ENCODE data around the gene ANKMY1.

ANKMY1 gene

GRCh38 chr2:240446664-240447175, 111.1 kb downstream of the ANKMY1 start:
- no peaks in the 10 kb centered on the region for H3F3A ChIP-seq (ENCODE audit: low read depth)
- no peak overlapping the region for H2AFZ ChIP-seq (ENCODE audit: low read length)
- H3K4me3 ChIP-seq (ENCODE audit: low read length, poor library complexity, severe bottlenecking), result no peak overlapping the region
- H3K9me2 ChIP-seq (replicated peaks; ENCODE audit: low read depth, low read length), result no peaks in the 10 kb centered on the region
- no peaks in the 10 kb centered on the region for H3K27me3 ChIP-seq (ENCODE audit: insufficient read depth, low read length, poor library complexity, severe bottlenecking)
- no peaks in the 10 kb centered on the region for H3K79me2 ChIP-seq (ENCODE audit: insufficient read depth, low read length)
- no peaks in the 10 kb centered on the region for H3K9me3 ChIP-seq (ENCODE audit: insufficient read depth, low read depth, low read length)
- TF ChIP-seq CTCF (conservative IDR thresholded peaks at IDR 0.05; ENCODE audit: low read length), result no peak
- no peak for TF ChIP-seq EZH2phosphoT487 (IDR thresholded peaks at IDR 0.05; ENCODE audit: borderline replicate concordance)
- H3K4me2 ChIP-seq (ENCODE audit: low read depth, low read length, poor library complexity, severe bottlenecking), result no peak overlapping the region
- H3K4me1 ChIP-seq (ENCODE audit: insufficient read depth, low read length, poor library complexity, severe bottlenecking), result no peaks in the 10 kb centered on the region
- no peak overlapping the region for H3K9ac ChIP-seq (ENCODE audit: low read depth, low read length, poor library complexity, severe bottlenecking)
- no peaks in the 10 kb centered on the region for H3K36me3 ChIP-seq (ENCODE audit: insufficient read depth, low read length)
- H4K20me1 ChIP-seq (ENCODE audit: insufficient read depth, low read length, poor library complexity, severe bottlenecking), result no peaks in the 10 kb centered on the region

GRCh38 chr2:240445961-240446663, 111.7 kb downstream of the ANKMY1 start:
- H2AFZ ChIP-seq (ENCODE audit: low read length), result no peak overlapping the region
- H3F3A ChIP-seq (ENCODE audit: low read depth), result no peaks in the 10 kb centered on the region
- no peaks in the 10 kb centered on the region for H3K79me2 ChIP-seq (ENCODE audit: insufficient read depth, low read length)
- no peaks in the 10 kb centered on the region for H3K27me3 ChIP-seq (ENCODE audit: insufficient read depth, low read length, poor library complexity, severe bottlenecking)
- no peak overlapping the region for H3K4me3 ChIP-seq (ENCODE audit: low read length, poor library complexity, severe bottlenecking)
- no peaks in the 10 kb centered on the region for H3K9me2 ChIP-seq (replicated peaks; ENCODE audit: low read depth, low read length)
- no peaks in the 10 kb centered on the region for H3K36me3 ChIP-seq (ENCODE audit: insufficient read depth, low read length)
- no peak overlapping the region for H3K4me2 ChIP-seq (ENCODE audit: low read depth, low read length, poor library complexity, severe bottlenecking)
- no peaks in the 10 kb centered on the region for H3K4me1 ChIP-seq (ENCODE audit: insufficient read depth, low read length, poor library complexity, severe bottlenecking)
- H3K9ac ChIP-seq (ENCODE audit: low read depth, low read length, poor library complexity, severe bottlenecking), result no peak overlapping the region
- no peaks in the 10 kb centered on the region for H3K9me3 ChIP-seq (ENCODE audit: insufficient read depth, low read depth, low read length)
- H4K20me1 ChIP-seq (ENCODE audit: insufficient read depth, low read length, poor library complexity, severe bottlenecking), result no peaks in the 10 kb centered on the region
- no peak for TF ChIP-seq EZH2phosphoT487 (IDR thresholded peaks at IDR 0.05; ENCODE audit: borderline replicate concordance)
- no peak for TF ChIP-seq CTCF (conservative IDR thresholded peaks at IDR 0.05; ENCODE audit: low read length)

- H3K36me3 ChIP-seq (ENCODE audit: insufficient read depth, low read length), result no peaks in the 10 kb centered on the region
- no peaks in the 10 kb centered on the region for H3K27me3 ChIP-seq (ENCODE audit: insufficient read depth, low read length, poor library complexity, severe bottlenecking)
- no peaks in the 10 kb centered on the region for H3K4me1 ChIP-seq (ENCODE audit: insufficient read depth, low read length, poor library complexity, severe bottlenecking)
- no peaks in the 10 kb centered on the region for H3K79me2 ChIP-seq (ENCODE audit: insufficient read depth, low read length)
- no peaks in the 10 kb centered on the region for H4K20me1 ChIP-seq (ENCODE audit: insufficient read depth, low read length, poor library complexity, severe bottlenecking)
- H2AFZ ChIP-seq (ENCODE audit: low read length), result no peak overlapping the region
- H3K9ac ChIP-seq (ENCODE audit: low read depth, low read length, poor library complexity, severe bottlenecking), result no peak overlapping the region
- no peaks in the 10 kb centered on the region for H3K9me3 ChIP-seq (ENCODE audit: insufficient read depth, low read depth, low read length)
- TF ChIP-seq CTCF (conservative IDR thresholded peaks at IDR 0.05; ENCODE audit: low read length) (no peak), EZH2phosphoT487 (IDR thresholded peaks at IDR 0.05; ENCODE audit: borderline replicate concordance) (no peak)
- H3K4me2 ChIP-seq (ENCODE audit: low read depth, low read length, poor library complexity, severe bottlenecking), result no peak overlapping the region
- no peaks in the 10 kb centered on the region for H3F3A ChIP-seq (ENCODE audit: low read depth)
- H3K4me3 ChIP-seq (ENCODE audit: low read length, poor library complexity, severe bottlenecking), result no peak overlapping the region
- H3K9me2 ChIP-seq (replicated peaks; ENCODE audit: low read depth, low read length), result no peaks in the 10 kb centered on the region
Observed at GRCh38 chr2:240444464-240444863, 113.3 kb downstream of the ANKMY1 start.
